Transverse colon (tissue), 4 donors: ENCODE results near the gene SERPINF2. TPM values are rescaled to one million over a fixed set of nuclear protein-coding genes. Genes with fewer than 3 reads are reported as not detected.

ENCODE experiments used
- DNase-seq: peaks from one replicate; pipeline ENCODE4 v3.0.0-alpha.2; 2019
- H3K27ac ChIP-seq, 4 donors: fragments of 200-600 bp; sonication (generic); 2 replicates each; pipeline ENCODE4 v1.5.1; 2016 to 2018; ENCODE audit warnings: inconsistent platforms in 4 of 4
- H3K27me3 ChIP-seq: fragments of 200-600 bp; sonication (generic); 2 replicates; pipeline ENCODE4 v1.5.1; 2017; ENCODE audit warnings: inconsistent platforms
- H3K36me3 ChIP-seq, 4 donors: fragments of 200-600 bp; sonication (generic); 2 replicates each; pipeline ENCODE4 v1.5.1; 2017 to 2019; ENCODE audit warnings: inconsistent platforms in 4 of 4
- H3K4me1 ChIP-seq, 4 donors: fragments of 200-600 bp; sonication (generic); 2 replicates each; pipeline ENCODE4 v1.5.1; 2017 to 2020; ENCODE audit warnings: inconsistent platforms in 4 of 4
- H3K4me3 ChIP-seq, 4 donors: fragments of 200-600 bp; sonication (generic); 1 replicate in 1 of 4; 2 replicates in 3 of 4; pipeline versions ENCODE4 v1.5.1 to v1.6.1; 2017 to 2019; ENCODE audit warnings: inconsistent platforms in 4 of 4
- H3K9me3 ChIP-seq, 2 donors: fragments of 200-600 bp; sonication (generic); 2 replicates each; pipeline ENCODE4 v1.5.1; 2017 to 2019; ENCODE audit warnings: inconsistent platforms in 2 of 2
- CTCF ChIP-seq, 5 experiments: fragments of 200-600 bp in 3 of 5; fragments of 450-650 bp in 2 of 5; sonication (generic) in 3 of 5; IDR thresholded peaks; 1 replicate in 2 of 5; 2 replicates in 3 of 5; pipeline ENCODE4 v1.5.1; 2016 to 2017; ENCODE audit warnings: antibody characterized with exemption in 5 of 5, inconsistent platforms in 3 of 5, mild to moderate bottlenecking in 2 of 5, moderate library complexity in 1 of 5
- EP300 ChIP-seq: sonication (generic); formaldehyde crosslinking; IDR thresholded peaks from one replicate; pipeline ENCODE4 v1.6.1; 2017; ENCODE audit warnings: antibody characterized with exemption, low read depth
- POLR2A ChIP-seq: fragments of 450-650 bp; IDR thresholded peaks from one replicate; pipeline ENCODE4 v1.6.1; 2016; ENCODE audit warnings: antibody characterized with exemption, mild to moderate bottlenecking, moderate library complexity
- POLR2AphosphoS5 ChIP-seq, 3 donors: sonication (generic); formaldehyde crosslinking; IDR thresholded peaks; one replicate each; pipeline ENCODE4 v1.6.1; 2016; ENCODE audit warnings: antibody characterized with exemption in 3 of 3
- WGBS, 2 donors: methylation state at CpG; one replicate each; pipeline ENCODE4 v1.1.5; 2018; ENCODE audit warnings: low coverage in 1 of 2; 5-methylcytosine and 5-hydroxymethylcytosine counted together
- in situ Hi-C, 4 donors: fragments of 200-750 bp; cut with MboI; loops; one replicate each; pipeline versions ENCODE4 v1.15.0 to v1.15.1; 2017; ENCODE audit warnings: low sequenced_read_pairs in 3 of 4, low pct_ligation_motif_present in 1 of 4, low pct_unique_long_range_greater_than_20kb in 1 of 4
- intact Hi-C: fragments of 100-400 bp; cut with DNase I; formaldehyde crosslinking; loops from one replicate; pipeline ENCODE4 v1.15.1; 2023; ENCODE audit warnings: low total_unique reads
- total RNA-seq, 4 donors: library from RNA; depleted of rRNA; stranded (reverse); fragments of >200 nt; gene quantifications; one replicate each; pipeline ENCODE4 v1.1.0, GENCODE V29; 2016

Gene SERPINF2
- total RNA-seq, 4 donors from 2014 or later, result 3.2 to 10.5 (median 3.4) TPM; not detected in 1

GRCh38 chr17:1779571-1780131 lies 37.0 kb downstream of the SERPINF2 start:
- TF ChIP-seq POLR2A (no peak), POLR2AphosphoS5 (IDR thresholded peaks at IDR 0.05) (peak in 2 of 3 donors; percentile 28 to 31), CTCF (IDR thresholded peaks at IDR 0.05) (no peak), EP300 (no peak)
- in situ Hi-C loops (loop anchor here in 2 of 4 donors (10.0 kb wide), 1 partner anchor 55 kb away; the partner anchor contains the start of gene WDR81 (in 2 of the 2)), intact Hi-C loops (loop anchor here (5.0 kb wide), 1 partner anchor 62 kb away; no protein-coding TSS in a partner anchor)
- Histone ChIP-seq H3K9me3 (no peaks in the 10 kb centered on the region), H3K4me3 (no peak overlapping the region), H3K4me1 (peaks cover 14 to 54% (median 27%) of the 10 kb centered on the region in 4 donors), H3K36me3 (peaks cover 0 to 6% (median 2%) of the 10 kb centered on the region in 4 donors), H3K27ac (peak overlapping the region; percentile 90 to 94 (median 92)), H3K27me3 (no peaks in the 10 kb centered on the region)
- DNase-seq, result peak; percentile 73
- 14 to 32% methylated on average over 6 to 8 of the region's 8 CpGs for WGBS, 2 donors

GRCh38 chr17:1782171-1782567 lies 39.5 kb downstream of the SERPINF2 start:
- no peaks in the 10 kb centered on the region for H3K9me3 ChIP-seq
- DNase-seq, result no peak
- H3K4me3 ChIP-seq, result no peak overlapping the region
- in situ Hi-C loops (loop anchor here in 2 of 4 donors (10.0 kb wide), 1 partner anchor 57 kb away; the partner anchor contains the start of gene WDR81 (in 2 of the 2)), intact Hi-C loops (loop anchor here (5.0 kb wide), 1 partner anchor 65 kb away; no protein-coding TSS in a partner anchor)
- peaks cover 15 to 74% (median 38%) of the 10 kb centered on the region in 4 donors for H3K4me1 ChIP-seq
- TF ChIP-seq POLR2AphosphoS5 (IDR thresholded peaks at IDR 0.05) (no peak), EP300 (no peak), CTCF (IDR thresholded peaks at IDR 0.05) (no peak), POLR2A (no peak)
- peak overlapping the region; percentile 90 to 94 (median 92) for H3K27ac ChIP-seq
- 61 to 65% methylated on average over 3 to 6 of the region's 6 CpGs for WGBS, 2 donors
- peaks cover 0 to 6% (median 2%) of the 10 kb centered on the region in 4 donors for H3K36me3 ChIP-seq
- H3K27me3 ChIP-seq, result no peaks in the 10 kb centered on the region

GRCh38 chr17:1783271-1783670 lies 40.6 kb downstream of the SERPINF2 start:
- Histone ChIP-seq H3K27ac (peak overlapping the region; percentile 90 to 94 (median 92)), H3K36me3 (peaks cover 0 to 6% (median 2%) of the 10 kb centered on the region in 4 donors), H3K4me3 (no peak overlapping the region), H3K27me3 (no peaks in the 10 kb centered on the region), H3K4me1 (peaks cover 20 to 85% (median 47%) of the 10 kb centered on the region in 4 donors), H3K9me3 (no peaks in the 10 kb centered on the region)
- in situ Hi-C loops (loop anchor here in 2 of 4 donors (10.0 kb wide), 1 partner anchor 58 kb away; the partner anchor contains the start of gene WDR81 (in 2 of the 2)), intact Hi-C loops (loop anchor here (5.0 kb wide), 1 partner anchor 66 kb away; no protein-coding TSS in a partner anchor)
- 84 to 88% methylated on average over 7 to 19 of the region's 19 CpGs for WGBS, 2 donors
- DNase-seq, result no peak
- no peak for TF ChIP-seq CTCF (IDR thresholded peaks at IDR 0.05)
- TF ChIP-seq POLR2A, result no peak
- TF ChIP-seq POLR2AphosphoS5 (IDR thresholded peaks at IDR 0.05), result no peak

GRCh38 chr17:1783834-1784611 lies 41.4 kb downstream of the SERPINF2 start:
- H3K4me3 ChIP-seq, result no peak overlapping the region
- in situ Hi-C loops, result loop anchor here in 2 of 4 donors (10.0 kb wide), 1 partner anchor 59 kb away; the partner anchor contains the start of gene WDR81 (in 2 of the 2)
- H3K9me3 ChIP-seq, result no peaks in the 10 kb centered on the region
- TF ChIP-seq EP300, result peak; percentile 33
- peak; percentile 54 to 86 (median 63) for TF ChIP-seq CTCF (IDR thresholded peaks at IDR 0.05)
- TF ChIP-seq POLR2A, result peak; percentile 58
- peak; percentile 59 to 87 (median 81) for TF ChIP-seq POLR2AphosphoS5 (IDR thresholded peaks at IDR 0.05)
- H3K27ac ChIP-seq, result peak overlapping the region; percentile 90 to 94 (median 92)
- DNase-seq, result peak; percentile 74
- H3K27me3 ChIP-seq, result no peaks in the 10 kb centered on the region
- 62 to 80% methylated on average over 6 to 16 of the region's 16 CpGs for WGBS, 2 donors
- intact Hi-C loops, result loop anchor here (5.0 kb wide), 1 partner anchor 67 kb away; no protein-coding TSS in a partner anchor
- H3K4me1 ChIP-seq, result peaks cover 20 to 86% (median 47%) of the 10 kb centered on the region in 4 donors
- peaks cover 0 to 6% (median 2%) of the 10 kb centered on the region in 4 donors for H3K36me3 ChIP-seq
